ENCODE measurements around the gene GALNT2.

Gene GALNT2

DNA sequence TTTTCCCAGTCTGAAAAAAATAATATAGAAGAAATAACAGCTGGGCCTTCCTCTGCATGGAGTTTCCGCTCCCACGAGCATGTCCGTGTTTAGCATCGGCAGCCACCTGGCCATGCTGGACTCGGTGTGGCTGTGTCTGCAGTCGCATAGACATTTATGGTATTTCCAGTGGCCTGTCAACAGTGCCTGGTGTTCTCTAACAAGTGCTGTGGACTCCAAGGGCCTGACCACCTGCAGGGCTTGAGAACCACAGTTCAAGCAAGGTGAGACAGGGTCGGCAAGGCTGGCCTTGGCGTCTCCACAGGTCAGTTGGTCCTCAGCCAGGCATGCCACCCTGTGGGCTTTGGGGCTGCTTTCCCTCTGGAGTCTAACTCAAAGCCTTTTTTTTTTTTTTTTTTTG lies 234.3 kb downstream of the GALNT2 start:
- TF ChIP-seq, protein P1, sequence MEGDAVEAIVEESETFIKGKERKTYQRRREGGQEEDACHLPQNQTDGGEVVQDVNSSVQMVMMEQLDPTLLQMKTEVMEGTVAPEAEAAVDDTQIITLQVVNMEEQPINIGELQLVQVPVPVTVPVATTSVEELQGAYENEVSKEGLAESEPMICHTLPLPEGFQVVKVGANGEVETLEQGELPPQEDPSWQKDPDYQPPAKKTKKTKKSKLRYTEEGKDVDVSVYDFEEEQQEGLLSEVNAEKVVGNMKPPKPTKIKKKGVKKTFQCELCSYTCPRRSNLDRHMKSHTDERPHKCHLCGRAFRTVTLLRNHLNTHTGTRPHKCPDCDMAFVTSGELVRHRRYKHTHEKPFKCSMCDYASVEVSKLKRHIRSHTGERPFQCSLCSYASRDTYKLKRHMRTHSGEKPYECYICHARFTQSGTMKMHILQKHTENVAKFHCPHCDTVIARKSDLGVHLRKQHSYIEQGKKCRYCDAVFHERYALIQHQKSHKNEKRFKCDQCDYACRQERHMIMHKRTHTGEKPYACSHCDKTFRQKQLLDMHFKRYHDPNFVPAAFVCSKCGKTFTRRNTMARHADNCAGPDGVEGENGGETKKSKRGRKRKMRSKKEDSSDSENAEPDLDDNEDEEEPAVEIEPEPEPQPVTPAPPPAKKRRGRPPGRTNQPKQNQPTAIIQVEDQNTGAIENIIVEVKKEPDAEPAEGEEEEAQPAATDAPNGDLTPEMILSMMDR (IDR thresholded peaks at IDR 0.05; ENCODE audit: borderline replicate concordance, insufficient read depth, low read depth, low read length): no peak
- H3K4me3 ChIP-seq (ENCODE audit: low read depth, low read length): no peak overlapping the region

DNA sequence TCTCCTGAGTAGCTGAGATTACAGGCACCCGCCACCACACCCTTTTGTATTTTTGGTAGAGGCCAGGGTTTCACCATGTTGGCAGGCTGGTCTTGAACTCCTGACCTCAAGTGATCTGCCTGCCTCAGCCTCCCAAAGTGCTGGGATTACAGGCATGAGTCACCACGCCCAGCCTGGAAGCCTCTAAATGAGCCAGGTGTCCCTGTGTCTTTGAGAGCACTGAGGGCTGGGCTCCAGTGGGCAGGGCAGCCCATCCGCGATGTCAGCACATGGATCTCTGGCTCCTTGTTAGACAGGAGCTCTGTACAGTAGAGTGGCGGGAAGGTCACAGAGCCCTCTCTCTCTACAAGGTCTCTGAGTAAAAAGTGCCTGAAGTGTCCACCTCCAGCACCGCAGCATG lies 234.8 kb downstream of the GALNT2 start:
- no peak overlapping the region for H3K4me3 ChIP-seq (ENCODE audit: low read depth, low read length)
- TF ChIP-seq, protein P1 (IDR thresholded peaks at IDR 0.05; ENCODE audit: borderline replicate concordance, insufficient read depth, low read depth, low read length): no peak

DNA sequence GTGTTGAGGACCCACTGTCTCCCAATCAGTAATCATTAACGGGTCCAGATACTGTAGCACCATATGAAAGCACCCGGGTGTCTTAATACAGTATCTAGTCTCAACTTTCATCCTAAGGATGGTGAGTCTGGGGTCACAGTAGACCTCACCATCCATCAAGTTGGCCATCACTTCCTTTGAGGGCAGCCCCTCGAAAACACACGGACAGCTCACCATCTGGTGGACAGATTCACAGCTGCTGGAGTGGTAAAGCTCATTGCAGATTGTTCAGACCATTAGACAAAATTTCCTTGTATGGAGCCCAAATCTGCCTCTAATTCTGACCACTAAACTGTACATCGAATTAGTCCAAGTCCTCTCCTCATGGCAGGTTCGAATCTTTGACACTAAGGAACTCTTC lies 236.0 kb downstream of the GALNT2 start:
- H3K4me3 ChIP-seq (ENCODE audit: low read depth, low read length): no peak overlapping the region
- TF ChIP-seq, protein P1 (IDR thresholded peaks at IDR 0.05; ENCODE audit: borderline replicate concordance, insufficient read depth, low read depth, low read length): no peak

DNA sequence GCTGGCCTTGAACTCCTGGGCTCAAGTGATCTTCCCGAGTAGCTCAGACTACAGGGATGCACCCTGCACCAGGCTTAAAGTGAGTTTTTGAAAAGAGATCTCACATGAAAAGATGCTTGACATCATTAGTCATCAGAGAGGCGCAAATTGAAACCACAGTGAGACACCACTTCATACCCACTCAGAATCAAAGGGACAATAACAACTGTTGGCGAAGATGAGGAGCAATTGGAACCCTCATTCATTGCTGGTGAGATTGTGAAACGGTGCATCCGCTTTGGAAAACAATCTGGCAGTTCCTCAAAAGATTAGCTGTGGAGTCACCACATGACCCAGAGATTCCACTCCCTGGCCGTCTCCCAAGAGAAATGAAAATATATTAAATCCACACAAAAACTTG lies 236.8 kb downstream of the GALNT2 start:
- TF ChIP-seq, protein P1 (IDR thresholded peaks at IDR 0.05; ENCODE audit: borderline replicate concordance, insufficient read depth, low read depth, low read length): no peak
- no peak overlapping the region for H3K4me3 ChIP-seq (ENCODE audit: low read depth, low read length)

DNA sequence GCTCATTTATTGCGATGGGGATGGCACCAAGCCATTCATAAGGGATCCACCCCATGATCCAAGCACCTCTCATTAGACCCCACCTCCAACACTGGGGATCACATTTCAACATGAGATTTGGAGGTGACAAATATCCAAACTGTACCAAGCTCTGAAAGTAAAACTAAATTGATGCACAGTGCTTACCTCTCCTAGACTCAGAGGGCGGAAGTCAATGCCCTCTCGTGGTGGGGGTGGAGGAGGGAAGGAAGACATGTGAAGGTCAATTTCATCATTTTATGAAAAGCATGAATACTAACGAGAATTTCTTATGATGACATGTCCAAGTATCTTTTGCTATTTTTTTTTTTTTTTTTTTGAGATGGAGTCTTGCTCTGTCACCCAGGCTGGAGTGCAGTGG lies 239.1 kb downstream of the GALNT2 start:
- TF ChIP-seq, protein P1 (IDR thresholded peaks at IDR 0.05; ENCODE audit: borderline replicate concordance, insufficient read depth, low read depth, low read length): peak; percentile 33; the same call in 1 of the 2 replicates
- H3K4me3 ChIP-seq (ENCODE audit: low read depth, low read length): no peak overlapping the region

DNA sequence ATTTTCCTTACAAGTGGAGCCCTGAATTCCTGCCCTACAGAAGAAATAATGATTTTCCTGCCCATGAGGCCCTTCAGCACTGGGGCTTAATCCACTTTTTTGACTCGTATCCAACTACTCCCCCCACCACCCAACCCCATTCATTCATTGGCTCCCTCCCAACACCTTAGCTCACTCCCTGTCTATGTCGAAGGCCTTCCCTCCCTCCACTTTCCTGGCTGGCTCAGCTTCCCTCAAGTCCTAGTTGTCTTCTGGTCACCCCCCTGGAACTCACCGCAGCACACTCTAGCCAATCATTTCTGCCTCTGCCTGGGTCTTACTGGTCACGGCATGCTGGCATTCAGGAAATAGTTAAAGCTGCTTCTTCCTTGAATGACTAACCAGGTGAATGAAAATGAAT lies 240.2 kb downstream of the GALNT2 start:
- no peak overlapping the region for H3K4me3 ChIP-seq (ENCODE audit: low read depth, low read length)
- TF ChIP-seq, protein P1 (IDR thresholded peaks at IDR 0.05; ENCODE audit: borderline replicate concordance, insufficient read depth, low read depth, low read length): no peak

DNA sequence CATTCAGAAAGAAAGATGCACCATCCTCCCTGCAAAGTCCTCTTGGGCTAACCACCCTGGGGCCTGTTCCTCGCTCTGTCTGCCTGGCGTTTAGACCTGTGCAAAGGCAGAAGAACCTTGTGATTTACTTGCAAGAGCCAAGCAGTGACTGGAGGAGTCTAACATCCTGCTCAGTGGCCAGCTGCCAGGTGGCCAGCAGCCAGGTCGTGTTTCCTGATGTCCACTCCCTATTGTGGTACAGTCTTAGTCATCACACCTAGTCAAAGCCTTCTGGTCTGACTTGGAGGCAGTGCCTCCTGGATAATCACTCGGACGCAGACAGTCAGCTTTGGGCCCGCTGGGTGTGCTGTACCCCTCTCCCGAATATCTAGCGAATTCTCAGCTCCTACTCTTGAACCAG lies 241.0 kb downstream of the GALNT2 start:
- TF ChIP-seq, protein P1 (IDR thresholded peaks at IDR 0.05; ENCODE audit: borderline replicate concordance, insufficient read depth, low read depth, low read length): no peak
- H3K4me3 ChIP-seq (ENCODE audit: low read depth, low read length): no peak overlapping the region

All from GM12875 (cell line).